ENCODE measurements around the gene ATRN.

DNA sequence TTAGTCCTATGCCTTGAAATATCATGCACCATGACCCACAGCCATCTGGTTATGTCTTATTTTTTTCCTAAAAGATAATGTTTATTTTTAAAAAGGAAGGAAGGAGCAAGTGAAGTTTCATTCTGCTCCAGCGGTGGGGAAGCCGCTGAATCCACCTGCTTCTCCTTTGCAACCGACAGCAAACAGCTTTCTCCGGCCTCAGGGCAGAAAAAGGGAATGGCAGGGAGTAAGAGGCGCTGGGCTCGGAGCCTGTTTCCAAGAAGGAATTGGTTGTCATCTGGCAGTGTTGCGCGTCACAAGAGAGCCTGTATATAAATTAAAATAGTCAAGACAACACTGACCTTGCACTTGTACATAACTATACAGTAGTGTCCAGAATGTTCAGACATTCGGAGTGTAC, 178.1 kb downstream of the ATRN start:
- TF ChIP-seq CTCF (conservative IDR thresholded peaks at IDR 0.05) (no peak), ZFX (IDR thresholded peaks at IDR 0.05) (no peak)

Measured in C4-2B (cell line).